ENCODE data around the gene BABAM2.

- TF ChIP-seq ZBTB49 (CRISPR knock-in tag; IDR thresholded peaks at IDR 0.05; ENCODE audit: borderline replicate concordance): no peak
- no peak for TF ChIP-seq CTCF (IDR thresholded peaks at IDR 0.05 in 2 of 3, conservative IDR thresholded peaks at IDR 0.05 in 1 of 3; ENCODE audit: insufficient read depth in 2 of 3, low read depth in 1 of 3, low read length in 3 of 3)
- no peak for TF ChIP-seq ZNF431 (CRISPR knock-in tag; IDR thresholded peaks at IDR 0.05)
- TF ChIP-seq ZNF24 (IDR thresholded peaks at IDR 0.05): no peak
- TF ChIP-seq EZH2 (IDR thresholded peaks at IDR 0.05; ENCODE audit: borderline replicate concordance, low read depth, low read length): no peak
- no peak for TF ChIP-seq RCOR1 (IDR thresholded peaks at IDR 0.05; ENCODE audit: borderline replicate concordance in 1 of 2, low read depth in 2 of 2, low read length in 2 of 2)
- TF ChIP-seq BCL6 (CRISPR knock-in tag; IDR thresholded peaks at IDR 0.05): no peak
- no peak for TF ChIP-seq CBFB (CRISPR knock-in tag; IDR thresholded peaks at IDR 0.05)
- no peak for TF ChIP-seq PML (IDR thresholded peaks at IDR 0.05; ENCODE audit: low read length)
- no peak for TF ChIP-seq POLR2AphosphoS5 (IDR thresholded peaks at IDR 0.05; ENCODE audit: control insufficient read depth, insufficient read depth, low read depth, low read length)
- no peak for TF ChIP-seq SREBF2 (CRISPR knock-in tag; IDR thresholded peaks at IDR 0.05)
- no peak for TF ChIP-seq ELF2 (CRISPR knock-in tag; IDR thresholded peaks at IDR 0.05)
- no peak for TF ChIP-seq ZBTB26 (CRISPR knock-in tag; IDR thresholded peaks at IDR 0.05)
These were observed 191.6 kb downstream of the BABAM2 start for GRCh38 chr2:28082131-28082530.
